Thymus (tissue), 11 donors: ENCODE results near the gene TNS3. TPM values are rescaled to one million over a fixed set of nuclear protein-coding genes. Genes with fewer than 3 reads are reported as not detected.

Experiments
- DNase-seq, 9 donors: peaks; one replicate each; pipeline ENCODE4 v3.0.0-alpha.2; 2013; ENCODE audit warnings: low spot score in 9 of 9, low read depth in 6 of 9, missing footprints in 1 of 9
- H3K27ac ChIP-seq, 2 donors: one replicate each; pipeline ENCODE4 v1.5.1; 2013; ENCODE audit warnings: control low read depth in 1 of 2, low read depth in 1 of 2, low read length in 1 of 2, mild to moderate bottlenecking in 1 of 2, moderate library complexity in 1 of 2
- H3K27me3 ChIP-seq, 2 donors: one replicate each; pipeline ENCODE4 v1.5.1; 2013; ENCODE audit warnings: low read length in 1 of 2; ENCODE audit not compliant: control insufficient read depth in 2 of 2, insufficient read depth in 1 of 2
- H3K36me3 ChIP-seq, 2 donors: one replicate each; pipeline ENCODE4 v1.5.1; 2013; ENCODE audit warnings: low read length in 1 of 2, mild to moderate bottlenecking in 1 of 2, moderate library complexity in 1 of 2; ENCODE audit not compliant: control insufficient read depth in 2 of 2, insufficient read depth in 2 of 2
- H3K4me1 ChIP-seq, 2 donors: one replicate each; pipeline ENCODE4 v1.5.1; 2013; ENCODE audit warnings: low read length in 2 of 2; ENCODE audit not compliant: control insufficient read depth in 2 of 2, insufficient read depth in 2 of 2
- H3K4me3 ChIP-seq, 2 donors: one replicate each; pipeline ENCODE4 v1.5.1; 2013; ENCODE audit warnings: low read length in 2 of 2, control low read depth in 1 of 2, mild to moderate bottlenecking in 1 of 2
- H3K9me3 ChIP-seq, 2 donors: one replicate each; pipeline ENCODE4 v1.5.1; 2013; ENCODE audit warnings: low read length in 1 of 2, mild to moderate bottlenecking in 1 of 2; ENCODE audit not compliant: control insufficient read depth in 2 of 2, insufficient read depth in 1 of 2
- WGBS: extraction: QIAGEN DNeasy Blood & Tissue Kit; methylation state at CpG from one replicate; pipeline ENCODE4 v1.1.7; 2013; 5-methylcytosine and 5-hydroxymethylcytosine counted together
- polyA plus RNA-seq: library from polyadenylated mRNA; stranded (reverse); fragments of 200-250 nt; gene quantifications from one replicate; pipeline ENCODE4 v1.2.3, GENCODE V29; 2013
- total RNA-seq: library from RNA; stranded (reverse); fragments of 120-200 nt; gene quantifications from one replicate; pipeline ENCODE4 v1.2.4, GENCODE V29; 2013
- donor health status: healthy.

The TNS3 gene
- total and polyA plus RNA-seq, 2 donors = 5.9 to 6.2 TPM

- H3K9me3 ChIP-seq = no peaks in the 10 kb centered on the region
- no peaks in the 10 kb centered on the region for H3K4me1 ChIP-seq
- no peaks in the 10 kb centered on the region for H3K36me3 ChIP-seq
- no peak overlapping the region for H3K27ac ChIP-seq
- no peak overlapping the region for H3K4me3 ChIP-seq
- 98% methylated on average over 5 of the region's 5 CpGs for WGBS
- H3K27me3 ChIP-seq = no peaks in the 10 kb centered on the region
- DNase-seq = no peak
Measured at GRCh38 chr7:47523401-47523800, 58.5 kb downstream of the TNS3 start.

- Histone ChIP-seq H3K36me3 (no peaks in the 10 kb centered on the region), H3K27ac (no peak overlapping the region), H3K9me3 (no peaks in the 10 kb centered on the region), H3K4me3 (no peak overlapping the region), H3K27me3 (no peaks in the 10 kb centered on the region), H3K4me1 (no peaks in the 10 kb centered on the region)
- no peak for DNase-seq
- 98% methylated on average over 14 of the region's 14 CpGs for WGBS
Measured at GRCh38 chr7:47521816-47522561, 59.9 kb downstream of the TNS3 start.

GRCh38 chr7:47521011-47521795 is 60.7 kb downstream of the TNS3 start:
- WGBS = 96% methylated on average over 13 of the region's 13 CpGs
- H3K4me1 ChIP-seq = no peaks in the 10 kb centered on the region
- no peak overlapping the region for H3K4me3 ChIP-seq
- no peaks in the 10 kb centered on the region for H3K27me3 ChIP-seq
- no peak overlapping the region for H3K27ac ChIP-seq
- H3K9me3 ChIP-seq = no peaks in the 10 kb centered on the region
- no peaks in the 10 kb centered on the region for H3K36me3 ChIP-seq
- DNase-seq = no peak

- no peaks in the 10 kb centered on the region for H3K36me3 ChIP-seq
- no peaks in the 10 kb centered on the region for H3K27me3 ChIP-seq
- DNase-seq = no peak
- WGBS = 76% methylated on average over 8 of the region's 8 CpGs
- no peak overlapping the region for H3K27ac ChIP-seq
- no peaks in the 10 kb centered on the region for H3K9me3 ChIP-seq
- no peaks in the 10 kb centered on the region for H3K4me1 ChIP-seq
- no peak overlapping the region for H3K4me3 ChIP-seq
Measured at GRCh38 chr7:47520406-47520805, 61.5 kb downstream of the TNS3 start.

GRCh38 chr7:47518827-47519226 is 63.1 kb downstream of the TNS3 start:
- H3K4me1 ChIP-seq = no peaks in the 10 kb centered on the region
- no peak overlapping the region for H3K27ac ChIP-seq
- H3K27me3 ChIP-seq = no peaks in the 10 kb centered on the region
- 97% methylated on average over 7 of the region's 7 CpGs for WGBS
- no peak for DNase-seq
- no peaks in the 10 kb centered on the region for H3K9me3 ChIP-seq
- H3K36me3 ChIP-seq = no peaks in the 10 kb centered on the region
- H3K4me3 ChIP-seq = no peak overlapping the region

- Histone ChIP-seq H3K27ac (no peak overlapping the region), H3K36me3 (no peaks in the 10 kb centered on the region), H3K27me3 (no peaks in the 10 kb centered on the region), H3K4me1 (no peaks in the 10 kb centered on the region), H3K4me3 (no peak overlapping the region), H3K9me3 (no peaks in the 10 kb centered on the region)
- WGBS = 95% methylated on average over 10 of the region's 10 CpGs
- no peak for DNase-seq
Measured at GRCh38 chr7:47517821-47518480, 64.0 kb downstream of the TNS3 start.

- Histone ChIP-seq H3K4me3 (no peak overlapping the region), H3K27ac (no peak overlapping the region), H3K4me1 (no peaks in the 10 kb centered on the region), H3K27me3 (no peaks in the 10 kb centered on the region), H3K36me3 (no peaks in the 10 kb centered on the region), H3K9me3 (no peaks in the 10 kb centered on the region)
- DNase-seq = no peak
- 27% methylated on average over 10 of the region's 10 CpGs for WGBS
Measured at GRCh38 chr7:47516985-47517600, 64.8 kb downstream of the TNS3 start.

- no peaks in the 10 kb centered on the region for H3K4me1 ChIP-seq
- H3K4me3 ChIP-seq = no peak overlapping the region
- H3K9me3 ChIP-seq = no peaks in the 10 kb centered on the region
- 68% methylated on average over 6 of the region's 6 CpGs for WGBS
- DNase-seq = peak in 1 of 9 donors; percentile 27
- H3K27ac ChIP-seq = no peak overlapping the region
- H3K27me3 ChIP-seq = no peaks in the 10 kb centered on the region
- H3K36me3 ChIP-seq = no peaks in the 10 kb centered on the region
Measured at GRCh38 chr7:47516386-47516785, 65.5 kb downstream of the TNS3 start.
